Measurements from ENCODE around the gene SALL4.

The SALL4 gene

DNA sequence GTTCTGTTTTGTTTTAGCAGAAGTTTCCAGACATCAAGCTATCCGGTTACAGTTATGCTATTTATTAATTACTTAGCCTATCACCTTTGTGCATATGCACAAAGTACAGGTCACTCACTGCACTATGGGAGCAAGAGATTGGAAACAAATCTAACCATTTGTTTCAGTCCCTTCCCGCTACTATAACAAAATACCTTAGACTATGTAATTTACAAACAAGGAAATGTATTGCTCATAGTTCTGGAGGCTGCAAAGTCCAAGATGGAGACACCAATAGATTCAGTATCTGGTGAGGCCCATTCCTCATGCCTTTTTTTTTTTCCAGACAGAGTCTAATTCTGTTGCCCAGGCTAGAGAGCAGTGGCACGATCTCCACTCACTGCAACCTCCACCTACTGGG lies 69.3 kb downstream of the SALL4 start:
- no peaks in the 10 kb centered on the region for H3K9me3 ChIP-seq (ENCODE audit: severe bottlenecking)
- no peak overlapping the region for H3K4me3 ChIP-seq (ENCODE audit: low read depth, low read length)
- no peak for DNase-seq
- TF ChIP-seq CTCF (IDR thresholded peaks at IDR 0.05; ENCODE audit: low read depth, low read length), result no peak
- H3K27me3 ChIP-seq (ENCODE audit: insufficient read depth, low read depth, severe bottlenecking), result no peaks in the 10 kb centered on the region
- no peak overlapping the region for H3K27ac ChIP-seq
- no peaks in the 10 kb centered on the region for H3K36me3 ChIP-seq
